HG03354 (cell line): ENCODE measurements around the gene GRIK1.
A peak's percentile ranks its signal among the peaks of the same experiment; 100 is the strongest.

Experiments
- ATAC-seq: cut with Tn5 transposase; IDR thresholded peaks from one replicate; pipeline ENCODE4 v1.9.1; 2021; ENCODE audit warnings: mild to moderate bottlenecking; ENCODE audit not compliant: unreplicated experiment, poor library complexity, severe bottlenecking

GRIK1 gene

DNA sequence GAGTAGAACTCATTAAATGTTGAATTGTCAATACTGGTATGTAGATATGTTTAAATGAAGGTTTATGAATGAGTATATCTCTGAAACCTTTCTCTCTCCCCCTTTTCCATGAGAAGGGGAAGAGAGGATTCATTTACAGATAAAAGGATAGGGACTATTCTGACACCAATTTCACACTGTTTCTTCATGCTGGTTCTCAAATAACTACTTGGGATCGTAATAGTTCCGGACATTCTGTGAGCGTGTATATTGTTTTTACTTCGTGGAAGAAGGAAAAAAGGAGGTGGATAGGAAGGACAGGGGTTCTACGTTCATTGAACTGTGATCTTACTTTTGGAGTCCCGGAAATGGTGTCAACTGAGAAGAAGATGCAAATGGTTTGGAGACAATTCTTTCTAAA is 284.2 kb downstream of the GRIK1 start:
- ATAC-seq: no peak

DNA sequence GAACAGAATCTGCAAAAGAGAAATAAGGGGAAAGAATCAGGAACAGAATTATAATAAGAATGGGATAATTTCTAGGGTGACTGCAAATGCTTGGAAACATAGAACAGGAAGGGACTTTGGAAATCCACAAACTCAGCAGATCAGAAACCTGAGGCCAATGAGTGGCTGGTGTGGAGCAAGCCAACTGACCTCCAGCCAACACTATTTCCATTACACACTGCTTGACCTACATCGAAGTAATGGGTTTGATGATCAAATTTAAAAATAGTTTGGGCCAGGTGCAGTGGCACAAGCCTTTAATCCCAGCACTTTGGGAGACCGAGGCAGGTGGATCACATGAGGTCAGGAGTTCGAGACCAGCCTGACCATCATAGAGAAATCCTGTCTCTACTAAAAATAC is 284.9 kb downstream of the GRIK1 start:
- ATAC-seq: no peak

DNA sequence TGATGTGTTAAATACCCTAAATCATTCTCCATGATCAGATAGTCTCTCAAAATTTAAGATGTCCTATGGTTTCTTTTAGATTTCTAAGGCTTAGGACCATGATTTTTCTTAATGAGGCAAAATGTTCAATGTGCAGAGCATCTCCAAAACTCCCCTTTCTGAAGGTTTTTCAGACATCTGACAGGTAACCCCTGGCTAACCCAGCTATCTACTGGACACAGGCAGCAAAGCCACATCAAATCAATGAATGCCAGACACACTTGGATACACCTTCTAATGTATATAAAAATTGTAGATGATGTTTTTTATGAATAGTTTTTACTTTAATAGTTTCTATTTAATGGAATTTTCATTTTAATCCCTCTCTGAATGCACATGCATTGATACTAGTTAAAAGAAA is 285.6 kb downstream of the GRIK1 start:
- ATAC-seq: no peak

DNA sequence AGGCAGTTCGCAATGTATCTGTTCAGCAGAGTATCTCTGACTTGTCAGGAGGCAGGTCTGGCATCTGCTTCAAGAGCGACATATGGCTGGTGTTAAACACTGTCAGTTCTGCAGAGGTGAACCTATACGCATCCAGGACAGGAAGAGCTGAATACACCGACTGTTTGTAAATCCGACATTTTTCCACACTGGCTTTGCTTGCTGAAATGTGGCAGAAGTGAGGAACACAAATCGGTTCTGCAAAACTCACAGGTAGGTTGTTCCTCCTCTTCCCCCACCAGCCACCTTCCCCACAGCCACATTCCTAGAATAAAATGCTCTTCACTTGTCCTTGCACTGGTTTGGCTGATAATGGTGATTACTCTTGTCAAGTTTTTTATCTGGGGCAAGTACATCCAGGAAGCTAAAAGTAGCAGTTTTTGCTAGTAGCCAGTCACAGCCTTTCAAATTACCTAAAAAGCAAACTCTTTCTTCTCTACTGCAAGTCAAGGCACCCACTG is 289.2 kb downstream of the GRIK1 start:
- no peak for ATAC-seq

DNA sequence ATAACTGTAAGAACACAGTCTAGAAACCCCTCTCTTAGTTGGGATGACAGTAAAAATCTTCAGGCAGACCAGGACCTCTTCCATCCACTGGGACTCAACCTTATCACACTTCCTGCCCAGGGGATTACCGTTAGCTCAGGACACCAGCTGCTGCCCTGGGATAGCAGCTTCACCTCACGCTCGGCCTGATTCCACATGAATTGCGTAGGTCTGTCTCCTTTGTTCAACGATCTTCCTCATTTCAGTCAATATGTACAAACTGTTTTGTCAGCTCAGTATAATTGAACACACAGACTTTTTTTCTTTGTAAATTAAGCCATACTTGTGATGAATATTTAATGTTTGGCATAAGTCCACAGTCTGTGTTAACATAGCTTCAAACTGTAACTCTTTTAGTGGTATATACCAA is 290.4 kb downstream of the GRIK1 start:
- ATAC-seq: no peak

DNA sequence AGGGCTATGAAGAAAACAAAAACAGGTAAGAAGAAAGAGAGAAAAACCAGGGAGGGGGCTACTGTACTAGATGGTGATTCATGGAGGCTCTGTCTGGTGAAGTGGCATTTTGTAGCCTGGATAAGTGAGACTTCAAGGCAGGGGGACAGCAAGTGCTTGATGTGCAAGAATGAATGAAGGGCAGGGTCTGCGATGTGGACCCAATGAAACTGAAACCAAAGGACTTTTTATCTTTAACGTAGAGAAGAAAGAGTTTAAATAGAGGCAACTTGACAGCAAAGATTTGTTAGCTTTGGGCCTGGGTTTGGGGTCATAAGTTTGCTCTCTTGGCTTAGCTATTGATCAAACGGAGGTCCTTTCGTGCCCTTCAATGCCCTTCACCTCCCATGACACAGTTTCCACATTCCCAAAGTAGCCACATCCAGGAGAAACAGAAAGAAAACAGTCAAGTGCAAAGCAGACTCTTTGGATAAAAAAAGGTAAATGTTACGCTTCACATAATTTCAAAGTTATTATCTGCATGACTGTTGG is 291.0 kb downstream of the GRIK1 start:
- ATAC-seq: no peak

DNA sequence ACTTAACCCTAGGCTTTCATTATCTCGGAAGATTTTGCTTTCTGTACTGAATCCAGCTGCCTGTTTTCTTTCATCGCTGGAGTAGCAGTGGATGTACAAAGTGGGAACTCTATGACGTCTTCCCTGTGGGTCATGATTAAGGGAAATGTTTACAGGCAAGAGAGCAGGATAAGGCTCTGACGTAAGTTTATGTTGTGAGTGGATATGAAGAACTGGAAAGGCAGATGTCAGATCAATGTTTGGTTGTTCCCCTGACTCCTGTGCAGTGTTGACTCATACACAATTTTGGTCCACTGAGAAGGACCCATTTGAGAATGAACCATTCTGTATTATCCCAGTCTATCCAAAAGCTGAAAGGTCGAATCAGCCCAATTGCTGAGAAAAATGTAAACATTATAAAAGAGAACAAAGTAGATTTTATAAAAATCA is 292.4 kb downstream of the GRIK1 start:
- no peak for ATAC-seq

DNA sequence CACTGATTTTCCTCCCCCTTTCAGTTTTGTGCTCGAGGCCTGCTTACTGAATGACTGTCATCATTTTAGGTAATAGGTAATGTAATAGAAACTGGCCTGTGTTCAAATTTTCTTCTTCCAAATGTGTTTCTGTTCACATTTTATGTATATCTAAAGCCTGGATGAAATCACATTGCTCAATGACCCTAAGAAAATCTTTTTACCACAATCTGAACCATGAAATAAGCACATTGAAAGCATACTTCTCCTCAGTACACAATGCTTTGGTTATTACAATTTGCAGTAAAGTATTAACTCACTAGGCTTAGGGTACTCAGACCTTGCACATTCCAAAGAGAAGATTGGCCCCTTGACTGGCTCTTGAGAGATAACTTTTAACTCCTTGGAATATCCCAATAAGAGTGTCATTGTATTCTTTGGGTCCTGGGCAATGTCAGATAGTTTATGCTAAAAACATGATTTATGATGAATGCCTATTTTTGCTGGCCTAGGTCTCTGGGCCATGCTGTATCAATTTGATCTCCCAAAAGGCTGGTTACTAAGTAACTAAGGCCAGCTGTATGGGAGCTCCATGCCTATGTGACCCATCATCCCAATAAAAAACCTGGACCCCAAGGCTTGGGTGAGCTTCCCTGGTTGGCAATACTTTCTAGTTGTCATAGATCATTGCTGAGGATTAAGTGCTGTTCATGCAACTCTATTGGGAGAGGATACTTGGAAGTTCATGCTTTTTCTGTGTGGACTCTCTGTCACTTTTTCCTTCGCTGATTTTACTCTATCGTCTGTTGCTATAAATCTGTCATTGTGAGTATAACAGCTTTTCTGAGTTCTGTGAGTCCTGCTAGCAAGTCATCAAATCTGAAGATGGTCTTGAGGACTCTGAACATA is 293.9 kb downstream of the GRIK1 start:
- ATAC-seq: no peak

DNA sequence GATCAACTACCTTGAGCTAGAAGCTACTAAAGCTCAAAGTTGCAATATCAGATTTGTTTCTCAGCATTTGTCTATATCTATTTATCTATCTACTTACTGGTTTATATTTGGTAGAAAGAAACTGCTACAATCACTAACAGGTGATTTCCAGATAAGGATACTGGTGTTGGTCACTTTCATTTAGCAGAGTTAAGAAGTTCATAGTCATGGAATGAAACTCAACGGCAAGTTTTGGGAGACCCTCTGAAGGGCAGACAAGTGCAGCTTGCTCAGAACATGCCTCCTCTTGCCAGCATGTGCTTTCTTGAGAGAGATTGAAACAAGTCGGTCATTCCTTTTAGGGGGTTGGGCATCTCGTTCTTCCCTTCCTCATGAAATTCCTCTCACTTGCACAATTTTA is 296.5 kb downstream of the GRIK1 start:
- no peak for ATAC-seq

DNA sequence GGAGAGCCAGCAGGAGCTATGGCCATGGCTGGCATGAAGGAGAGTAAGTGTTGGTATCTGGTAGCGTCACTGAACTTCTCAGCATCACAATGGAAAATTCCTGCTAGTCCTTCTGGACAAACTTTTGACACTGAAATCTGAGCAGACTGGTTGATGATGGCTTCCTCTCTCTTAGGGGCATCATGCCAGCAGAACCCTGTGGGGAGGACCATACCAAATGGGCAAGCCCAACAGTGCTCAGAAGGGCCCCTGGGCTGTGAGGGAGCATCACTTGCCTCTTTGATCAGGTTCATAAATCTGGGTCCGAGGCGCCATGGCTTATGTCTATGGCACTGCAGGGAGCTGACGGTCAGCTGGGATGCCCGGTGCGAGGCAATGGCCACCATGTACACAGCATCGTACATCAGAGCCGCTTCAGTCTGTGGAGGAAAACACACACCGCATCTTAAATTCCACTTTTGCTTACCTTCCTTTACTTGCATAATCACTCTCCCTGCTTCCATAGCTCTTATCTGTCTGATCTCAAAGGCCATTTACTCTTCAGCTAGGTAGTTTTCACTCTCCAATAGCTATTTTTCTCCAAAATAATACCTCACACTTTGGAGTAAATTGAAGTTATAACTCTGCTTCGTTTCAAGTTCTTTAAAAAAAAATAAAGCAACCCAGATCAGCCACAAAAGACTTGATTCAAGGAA is 297.1 kb downstream of the GRIK1 start:
- ATAC-seq: no peak

DNA sequence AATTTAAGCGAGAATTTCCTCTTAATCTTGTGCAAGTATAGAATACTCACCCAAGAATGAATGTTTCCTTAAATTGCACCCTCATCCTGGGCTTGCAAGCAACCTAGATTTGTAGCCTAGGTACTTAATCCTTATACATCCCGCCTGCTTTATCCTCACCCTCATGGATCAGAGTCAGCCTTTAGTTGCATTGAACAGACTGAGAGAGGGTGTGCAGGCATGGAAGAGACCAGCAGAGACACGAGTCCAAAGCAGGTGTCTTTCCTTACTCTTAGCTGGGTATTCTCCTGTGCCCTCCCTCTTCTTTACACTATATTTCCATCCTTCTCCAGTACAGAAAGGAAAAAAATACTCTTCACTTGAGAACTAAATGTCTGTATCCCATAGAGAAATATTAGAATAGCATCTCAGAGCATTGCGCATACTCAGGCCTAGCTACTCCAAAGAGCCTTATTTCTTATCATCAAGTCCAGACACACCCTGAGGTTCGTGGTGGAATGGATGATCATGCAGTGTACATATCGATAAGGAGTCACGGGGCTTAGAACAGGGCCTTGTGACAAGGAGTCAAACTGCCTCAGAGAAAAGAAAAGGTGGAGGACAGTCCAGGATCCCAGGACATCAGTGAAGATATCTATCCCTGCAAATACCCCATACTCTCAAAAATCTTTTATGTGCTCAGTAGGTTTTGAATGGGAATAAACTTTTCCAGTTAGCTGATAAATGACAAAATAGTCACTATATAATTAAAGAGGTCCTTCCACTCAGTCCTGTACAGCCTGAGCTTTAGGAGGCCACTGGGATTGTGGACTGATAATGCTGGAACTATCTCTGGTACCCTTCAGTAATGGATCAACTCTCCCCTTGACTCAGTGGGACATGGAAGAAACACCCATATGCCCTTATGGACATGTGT is 297.9 kb downstream of the GRIK1 start:
- ATAC-seq: no peak

DNA sequence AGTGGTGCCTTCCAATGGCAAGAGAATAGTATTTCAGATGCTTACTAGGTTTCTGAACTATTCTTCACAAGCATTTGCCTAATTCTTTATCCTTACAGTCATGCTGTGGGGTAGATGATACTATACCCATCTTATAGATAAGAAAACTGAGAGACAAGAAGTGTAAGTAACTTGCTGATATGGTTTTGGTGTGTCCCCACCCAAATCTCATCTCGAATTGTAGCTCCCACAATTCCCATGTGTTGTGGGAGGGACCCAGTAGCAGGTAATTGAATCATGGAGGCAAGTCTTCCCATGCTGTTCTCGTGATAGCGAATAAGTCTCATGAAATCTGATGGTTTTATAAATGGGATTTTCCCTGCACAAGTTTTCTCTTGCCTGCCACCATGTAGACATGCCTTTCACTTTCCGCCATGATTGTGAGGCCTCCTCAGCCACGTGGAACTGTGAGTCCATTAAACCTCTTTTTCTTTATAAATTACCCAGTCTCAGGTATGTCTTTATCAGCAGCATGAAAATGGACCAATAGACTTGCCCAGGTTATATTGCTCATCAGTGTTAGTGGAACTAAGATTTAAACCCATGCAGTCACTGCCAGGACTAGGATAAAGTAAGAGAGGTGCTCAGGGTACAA is 298.7 kb downstream of the GRIK1 start:
- no peak for ATAC-seq

DNA sequence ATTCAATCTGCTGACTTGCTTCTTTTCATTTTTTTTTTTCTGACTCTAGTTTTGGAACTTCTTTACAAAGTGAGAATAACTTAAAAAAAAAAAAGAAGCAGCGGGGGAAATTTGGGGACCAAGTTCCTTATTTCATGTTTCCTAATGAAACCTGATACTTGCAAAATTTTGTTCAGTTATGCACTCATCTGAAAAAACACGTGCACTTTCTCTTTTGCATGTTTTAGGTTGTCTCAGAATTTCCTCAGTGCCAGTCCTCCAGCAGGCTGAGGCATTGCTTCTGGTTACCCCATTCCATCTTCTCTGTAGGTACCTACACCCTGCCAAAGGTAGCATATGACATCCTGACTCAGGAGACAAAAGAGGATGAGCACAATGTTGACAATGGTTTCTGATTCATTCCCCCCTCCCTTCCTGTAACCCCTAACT is 299.7 kb downstream of the GRIK1 start:
- ATAC-seq: peak; percentile 48

DNA sequence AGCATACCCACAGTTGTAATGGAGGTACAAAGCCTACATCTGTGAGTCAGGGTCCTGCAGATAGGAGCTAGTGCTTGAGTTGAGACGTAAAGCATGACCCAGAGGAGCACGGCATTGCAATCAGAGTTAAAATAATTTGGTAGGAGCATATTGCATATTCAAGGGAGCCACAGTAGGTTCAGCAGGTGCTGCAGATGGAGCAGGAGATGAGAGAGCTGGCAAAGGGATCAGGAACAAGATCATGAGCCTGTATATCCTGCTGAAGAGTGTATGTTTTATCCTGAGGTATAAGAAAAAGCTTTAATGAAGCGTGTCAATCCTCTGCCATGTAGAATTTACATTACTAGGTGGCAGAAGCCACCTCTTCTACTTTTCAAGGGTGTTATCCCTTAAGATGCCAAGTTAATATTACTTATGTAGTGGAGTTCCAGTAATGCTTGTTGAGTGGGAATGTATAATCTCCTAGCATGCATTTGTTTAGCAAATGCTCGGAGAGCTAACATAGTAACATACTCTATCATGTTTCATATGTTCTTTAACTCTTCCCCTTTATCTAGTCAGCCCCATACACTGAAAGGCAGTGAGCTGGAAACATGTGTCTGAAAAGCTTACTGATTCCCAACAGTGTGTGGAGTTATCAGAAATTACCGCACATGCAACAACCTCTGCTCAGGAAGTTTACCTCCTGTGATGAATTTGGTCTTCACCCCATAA is 300.3 kb downstream of the GRIK1 start:
- peak; percentile 38 for ATAC-seq

DNA sequence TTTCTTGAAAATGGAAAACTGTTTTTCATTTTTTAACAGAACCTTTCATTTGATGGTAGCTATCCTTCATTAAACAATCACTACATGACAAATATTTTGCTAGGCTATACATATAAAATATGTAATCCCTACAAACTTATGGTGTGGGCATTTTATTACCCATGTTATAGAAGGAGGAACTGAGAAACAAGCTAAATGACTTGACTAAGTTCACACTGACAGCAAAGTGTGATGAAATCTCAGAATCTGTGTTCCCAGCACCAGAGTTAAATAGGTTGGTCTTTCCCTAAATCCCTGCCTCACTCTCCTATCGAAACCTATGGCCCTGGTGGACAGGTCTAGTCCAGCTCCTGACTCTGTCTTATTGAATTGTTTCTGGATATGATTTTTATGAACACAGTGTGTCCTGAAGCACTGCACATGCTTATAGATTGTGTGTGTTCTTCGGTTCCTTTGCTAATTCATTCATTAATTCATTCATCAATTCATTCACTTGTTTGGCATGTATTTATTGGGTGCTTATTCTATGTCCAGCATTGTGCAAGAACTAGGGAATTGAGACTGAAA is 301.0 kb downstream of the GRIK1 start:
- peak; percentile 44 for ATAC-seq

DNA sequence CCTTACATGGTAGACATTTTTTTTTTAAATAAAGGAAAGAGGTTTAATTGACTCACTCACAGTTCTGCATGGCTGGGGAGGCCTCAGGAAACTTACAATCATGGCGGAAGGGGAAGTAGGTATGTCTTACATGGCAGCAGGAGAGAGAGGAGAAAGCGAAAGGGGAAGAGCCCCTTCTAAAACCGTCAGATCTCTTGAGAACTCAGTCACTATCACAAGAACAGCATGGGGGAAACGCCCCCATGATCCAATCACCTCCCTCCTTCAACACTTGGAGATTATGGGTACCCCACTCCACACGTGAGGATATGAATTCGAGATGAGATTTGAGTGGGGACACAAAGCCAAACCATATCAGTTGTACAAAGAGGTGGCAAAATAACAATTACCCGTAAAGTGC is 301.7 kb downstream of the GRIK1 start:
- ATAC-seq: peak; percentile 36

DNA sequence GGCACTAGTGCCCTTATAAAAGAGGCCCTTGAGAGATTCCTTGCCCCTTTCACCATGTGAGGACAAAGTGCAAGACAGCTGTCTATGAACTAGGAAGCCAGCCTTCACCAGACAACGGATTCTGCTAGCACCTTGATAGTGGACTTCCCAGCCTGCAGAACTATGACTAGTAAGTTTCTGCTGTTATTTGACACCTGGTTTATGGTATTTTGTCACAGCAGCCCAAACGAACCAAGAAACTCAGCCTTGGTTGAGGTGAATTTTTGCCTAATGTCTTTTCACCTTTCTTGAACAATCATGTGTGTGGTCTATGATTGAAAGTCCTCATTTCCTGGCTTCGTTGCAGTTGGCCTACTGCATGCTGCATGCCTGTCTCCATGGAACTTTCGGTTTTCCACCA is 302.2 kb downstream of the GRIK1 start:
- ATAC-seq: no peak

DNA sequence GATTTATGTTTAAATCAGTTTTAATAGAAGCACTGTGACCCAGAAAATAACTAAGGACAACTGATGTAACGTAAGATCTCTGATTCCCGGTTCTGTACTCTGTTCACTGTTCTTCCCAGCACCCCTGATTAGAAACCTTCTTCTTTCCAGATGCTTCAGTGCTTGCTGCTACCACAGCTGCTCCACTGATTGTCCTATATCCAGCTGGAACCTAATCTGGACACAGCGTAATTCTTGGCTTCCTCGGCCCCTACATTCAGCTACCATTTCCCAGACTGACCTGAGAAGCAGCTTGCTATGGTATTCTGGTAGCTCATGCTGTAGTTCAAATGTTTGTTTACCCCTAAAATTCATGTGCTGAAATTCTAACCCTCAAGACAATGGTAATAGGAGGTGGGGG is 302.7 kb downstream of the GRIK1 start:
- no peak for ATAC-seq
